CD14-positive monocyte (primary cell): ENCODE data around the gene UTP4. TPM values are rescaled to one million over a fixed set of nuclear protein-coding genes. Genes with fewer than 3 reads are reported as not detected.

ENCODE experiments used
- DNase-seq, 3 donors: peaks; one replicate each; pipeline ENCODE4 v3.0.0-alpha.2; 2011 to 2022
- H2AFZ ChIP-seq: 2 replicates; pipeline ENCODE4 v1.6.0; 2012; ENCODE audit warnings: mild to moderate bottlenecking, low read depth, low read length, inconsistent platforms; ENCODE audit not compliant: insufficient read depth, poor library complexity, severe bottlenecking
- H3K27ac ChIP-seq, 2 donors: 1 replicate in 1 of 2; 2 replicates in 1 of 2; pipeline ENCODE4 v1.5.1; 2012 to 2013; ENCODE audit warnings: low read length in 2 of 2, control low read depth in 1 of 2, inconsistent platforms in 1 of 2, low read depth in 1 of 2, mild to moderate bottlenecking in 1 of 2
- H3K27me3 ChIP-seq, 2 donors: one replicate each; pipeline versions ENCODE4 v1.6.0 to v1.6.1; 2011 to 2013; ENCODE audit warnings: low read length in 2 of 2; ENCODE audit not compliant: control insufficient read depth in 2 of 2, insufficient read depth in 2 of 2
- H3K36me3 ChIP-seq, 2 donors: replicated peaks in 1 of 2; 1 replicate in 1 of 2; 2 replicates in 1 of 2; pipeline versions ENCODE4 v1.5.1 to v1.6.1; 2012 to 2013; ENCODE audit warnings: low read length in 2 of 2, control low read depth in 1 of 2, inconsistent platforms in 1 of 2, mild to moderate bottlenecking in 1 of 2; ENCODE audit not compliant: insufficient read depth in 2 of 2, control insufficient read depth in 1 of 2
- H3K4me1 ChIP-seq, 2 donors: 1 replicate in 1 of 2; 2 replicates in 1 of 2; pipeline versions ENCODE4 v1.5.1 to v1.6.1; 2012 to 2013; ENCODE audit warnings: low read length in 2 of 2, control low read depth in 1 of 2, inconsistent platforms in 1 of 2, mild to moderate bottlenecking in 1 of 2, moderate library complexity in 1 of 2; ENCODE audit not compliant: insufficient read depth in 2 of 2, control insufficient read depth in 1 of 2
- H3K4me2 ChIP-seq: replicated peaks from 2 replicates; pipeline ENCODE3; 2012; ENCODE audit warnings: low read length, moderate library complexity, mild to moderate bottlenecking; ENCODE audit not compliant: poor library complexity, severe bottlenecking; ENCODE audit errors: extremely low read depth
- H3K4me3 ChIP-seq, 3 experiments: fragments of 200-600 bp in 1 of 3; sonication (generic) in 1 of 3; replicated peaks in 1 of 3; 1 replicate in 2 of 3; 2 replicates in 1 of 3; pipeline ENCODE4 v1.5.1; 2011 to 2013; ENCODE audit warnings: low read length in 3 of 3, mild to moderate bottlenecking in 3 of 3, control low read depth in 2 of 3, low read depth in 2 of 3, inconsistent platforms in 1 of 3, moderate library complexity in 1 of 3
- H3K79me2 ChIP-seq: 2 replicates; pipeline ENCODE4 v1.6.0; 2012; ENCODE audit warnings: mild to moderate bottlenecking, control low read depth, inconsistent platforms, low read length, moderate library complexity; ENCODE audit not compliant: insufficient read depth
- H3K9ac ChIP-seq: 2 replicates; pipeline ENCODE4 v1.6.0; 2017; ENCODE audit warnings: low read length, mild to moderate bottlenecking; ENCODE audit not compliant: insufficient read depth, poor library complexity, severe bottlenecking
- H3K9me3 ChIP-seq, 2 donors: replicated peaks in 1 of 2; 1 replicate in 1 of 2; 2 replicates in 1 of 2; pipeline versions ENCODE4 v1.5.1 to v1.6.1; 2012 to 2013; ENCODE audit warnings: low read length in 2 of 2, control low read depth in 1 of 2; ENCODE audit not compliant: control insufficient read depth in 1 of 2, insufficient read depth in 1 of 2
- H4K20me1 ChIP-seq: 2 replicates; pipeline ENCODE4 v1.6.0; 2012; ENCODE audit warnings: mild to moderate bottlenecking, low read length, control low read depth, moderate library complexity; ENCODE audit not compliant: insufficient read depth
- H3K27ac Mint-ChIP-seq, 7 donors: one replicate each; pipeline ENCODE4 v1.8.0; 2020; ENCODE audit warnings: mild to moderate bottlenecking in 7 of 7, mixed read lengths in 7 of 7, moderate library complexity in 6 of 7, inconsistent platforms in 2 of 7
- H3K27me3 Mint-ChIP-seq, 3 donors: one replicate each; pipeline ENCODE4 v1.8.0; 2021 to 2022; ENCODE audit warnings: low read depth in 3 of 3, mild to moderate bottlenecking in 3 of 3, mixed read lengths in 3 of 3, moderate library complexity in 3 of 3, inconsistent platforms in 1 of 3
- H3K36me3 Mint-ChIP-seq, 2 donors: one replicate each; pipeline ENCODE4 v1.8.0; 2020; ENCODE audit warnings: mixed read lengths in 2 of 2, inconsistent platforms in 1 of 2, mild to moderate bottlenecking in 1 of 2
- H3K4me1 Mint-ChIP-seq: one replicate; pipeline ENCODE4 v1.8.0; 2020; ENCODE audit warnings: mild to moderate bottlenecking, mixed read lengths
- H3K4me3 Mint-ChIP-seq, 2 donors: one replicate each; pipeline ENCODE4 v1.8.0; 2020; ENCODE audit warnings: mild to moderate bottlenecking in 2 of 2, mixed read lengths in 2 of 2, moderate library complexity in 1 of 2
- H3K9me3 Mint-ChIP-seq, 7 donors: one replicate each; pipeline ENCODE4 v1.8.0; 2020 to 2022; ENCODE audit warnings: mixed read lengths in 7 of 7, mild to moderate bottlenecking in 6 of 7, moderate library complexity in 6 of 7, inconsistent platforms in 2 of 7
- WGBS: methylation state at CpG from one replicate; pipeline ENCODE4 v1.1.5; 2013; ENCODE audit warnings: missing lambda C conversion rate; ENCODE audit not compliant: insufficient coverage; 5-methylcytosine and 5-hydroxymethylcytosine counted together
- intact Hi-C, 2 donors: fragments of 100-400 bp; cut with micrococcal nuclease; formaldehyde crosslinking; loops; one replicate each; pipeline versions ENCODE4 v1.15.0 to v1.15.1; 2023
- polyA plus RNA-seq, 3 donors: library from polyadenylated mRNA; depleted of rRNA in 1 of 3; unstranded in 2 of 3; stranded (reverse) in 1 of 3; fragments of 300-500 nt in 2 of 3; fragments of >200 nt in 1 of 3; fragmentation: Illumina TruSeq in 2 of 3; gene quantifications; 1 replicate in 2 of 3; 2 replicates in 1 of 3; pipeline ENCODE4 v1.2.3, GENCODE V29; 2012 to 2021
- TF ChIP-seq, protein P1 (sequence below): fragments of 200-600 bp; IDR thresholded peaks from one replicate; pipeline ENCODE4 v1.8.0; 2022; ENCODE audit warnings: antibody characterized with exemption, mild to moderate bottlenecking

The UTP4 gene
- polyA plus RNA-seq, 3 donors: 15.3 to 27.8 (median 19.6) TPM

DNA sequence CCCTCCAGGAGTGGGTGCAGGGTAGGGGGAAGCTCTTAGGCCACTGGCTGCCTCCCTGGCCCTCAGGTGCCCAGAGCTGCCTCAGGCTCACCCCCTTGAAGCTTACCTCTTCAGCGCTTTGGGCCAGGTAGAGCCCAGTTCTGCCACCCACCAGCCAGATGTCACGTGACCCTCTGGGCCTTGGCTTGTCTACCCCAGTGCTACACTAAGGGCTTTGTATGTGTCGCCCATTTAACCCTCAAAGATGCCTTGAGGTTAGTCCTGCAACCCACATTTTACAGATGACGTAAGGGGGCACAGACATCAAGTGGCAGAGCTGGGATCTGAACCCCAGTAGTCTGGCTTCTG lies 23.6 kb upstream of the UTP4 start:
- Mint-ChIP-seq H3K4me3 (peak overlapping the region in 1 of 2 donors; percentile 59), H3K36me3 (peaks cover 22 to 32% of the 10 kb centered on the region in 2 donors), H3K9me3 (peaks cover 0 to 11% (median 0%) of the 10 kb centered on the region in 7 donors), H3K27me3 (peaks cover 48 to 52% (median 50%) of the 10 kb centered on the region in 3 donors), H3K27ac (no peak overlapping the region), H3K4me1 (peaks cover 23% of the 10 kb centered on the region)
- Histone ChIP-seq H3K9ac (no peak overlapping the region), H3K36me3 (peaks cover 12 to 19% of the 10 kb centered on the region in 2 donors), H3K27ac (no peak overlapping the region), H3K27me3 (peaks cover 21 to 48% of the 10 kb centered on the region in 2 donors), H3K9me3 (peaks cover 0 to 7% of the 10 kb centered on the region in 2 donors), H3K4me2 (no peak overlapping the region), H4K20me1 (peaks cover 68% of the 10 kb centered on the region), H3K4me1 (peaks cover 14 to 25% of the 10 kb centered on the region in 2 donors), H2AFZ (no peak overlapping the region), H3K4me3 (no peak overlapping the region), H3K79me2 (no peaks in the 10 kb centered on the region)
- TF ChIP-seq, protein P1, sequence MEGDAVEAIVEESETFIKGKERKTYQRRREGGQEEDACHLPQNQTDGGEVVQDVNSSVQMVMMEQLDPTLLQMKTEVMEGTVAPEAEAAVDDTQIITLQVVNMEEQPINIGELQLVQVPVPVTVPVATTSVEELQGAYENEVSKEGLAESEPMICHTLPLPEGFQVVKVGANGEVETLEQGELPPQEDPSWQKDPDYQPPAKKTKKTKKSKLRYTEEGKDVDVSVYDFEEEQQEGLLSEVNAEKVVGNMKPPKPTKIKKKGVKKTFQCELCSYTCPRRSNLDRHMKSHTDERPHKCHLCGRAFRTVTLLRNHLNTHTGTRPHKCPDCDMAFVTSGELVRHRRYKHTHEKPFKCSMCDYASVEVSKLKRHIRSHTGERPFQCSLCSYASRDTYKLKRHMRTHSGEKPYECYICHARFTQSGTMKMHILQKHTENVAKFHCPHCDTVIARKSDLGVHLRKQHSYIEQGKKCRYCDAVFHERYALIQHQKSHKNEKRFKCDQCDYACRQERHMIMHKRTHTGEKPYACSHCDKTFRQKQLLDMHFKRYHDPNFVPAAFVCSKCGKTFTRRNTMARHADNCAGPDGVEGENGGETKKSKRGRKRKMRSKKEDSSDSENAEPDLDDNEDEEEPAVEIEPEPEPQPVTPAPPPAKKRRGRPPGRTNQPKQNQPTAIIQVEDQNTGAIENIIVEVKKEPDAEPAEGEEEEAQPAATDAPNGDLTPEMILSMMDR: no peak
- intact Hi-C loops: no loop called here
- WGBS: 100% methylated on average over 3 of the region's 4 CpGs
- no peak for DNase-seq

GRCh38 chr16:69109486-69110270 lies 22.8 kb upstream of the UTP4 start:
- DNase-seq: no peak
- intact Hi-C loops: no loop called here
- no peak overlapping the region for H3K4me2 ChIP-seq
- H3K9me3 Mint-ChIP-seq: peaks cover 0 to 7% (median under 1%) of the 10 kb centered on the region in 7 donors
- WGBS: 96% methylated on average over 39 of the region's 48 CpGs
- peaks cover 42 to 44% (median 43%) of the 10 kb centered on the region in 3 donors for H3K27me3 Mint-ChIP-seq
- no peaks in the 10 kb centered on the region for H3K79me2 ChIP-seq
- H3K4me1 ChIP-seq: peaks cover 14 to 25% of the 10 kb centered on the region in 2 donors
- H3K36me3 Mint-ChIP-seq: peaks cover 29 to 37% of the 10 kb centered on the region in 2 donors
- H3K27ac ChIP-seq: no peak overlapping the region
- H3K4me1 Mint-ChIP-seq: peaks cover 24% of the 10 kb centered on the region
- H3K4me3 ChIP-seq: no peak overlapping the region
- H3K4me3 Mint-ChIP-seq: peak overlapping the region in 1 of 2 donors; percentile 35
- H3K36me3 ChIP-seq: peaks cover 17 to 27% of the 10 kb centered on the region in 2 donors
- no peak overlapping the region for H3K27ac Mint-ChIP-seq
- no peak overlapping the region for H3K9ac ChIP-seq
- peaks cover 76% of the 10 kb centered on the region for H4K20me1 ChIP-seq
- TF ChIP-seq, protein P1: no peak
- H3K9me3 ChIP-seq: peaks cover 0 to 7% of the 10 kb centered on the region in 2 donors
- H2AFZ ChIP-seq: no peak overlapping the region
- H3K27me3 ChIP-seq: peaks cover 21 to 40% of the 10 kb centered on the region in 2 donors
